ENCODE measurements around the gene ATXN2L. TPM values are rescaled to one million over a fixed set of nuclear protein-coding genes. Genes with fewer than 3 reads are reported as not detected.

The ATXN2L gene
- total and polyA plus RNA-seq, 2 of the 13 experiments (the other 11 are each of a cell fraction or from before 2014, with no cell fraction given) = 40.8 to 55.1 TPM

GRCh38 chr16:28835864-28836760 is 13.3 kb downstream of the ATXN2L start (continued):
- TF ChIP-seq BCL3 (CRISPR knock-in tag; IDR thresholded peaks at IDR 0.05) = no peak
- no peak for TF ChIP-seq ZFAT (CRISPR knock-in tag; conservative IDR thresholded peaks at IDR 0.05)
- TF ChIP-seq ZMYM3 (CRISPR knock-in tag; IDR thresholded peaks at IDR 0.05) = no peak
- peak; percentile 83 for TF ChIP-seq RBM22 (optimal IDR thresholded peaks at IDR 0.05; ENCODE audit: low read length)
- TF ChIP-seq ZNF333 (CRISPR knock-in tag; IDR thresholded peaks at IDR 0.05; ENCODE audit: borderline replicate concordance) = no peak

GRCh38 chr16:28836761-28837064 is 13.9 kb downstream of the ATXN2L start:
- intact Hi-C loops (cut with micrococcal nuclease; ENCODE audit: unreplicated experiment) = no loop called here
- FAIRE-seq = no peak
- no peak overlapping the region for H3K4me2 ChIP-seq (ENCODE audit: low read depth, low read length)
- H3K79me2 ChIP-seq (ENCODE audit: insufficient read depth, low read length) = no peaks in the 10 kb centered on the region
- ChIA-PET CTCF (ENCODE audit: low intra/inter-chr PET ratio, low total read pairs) (no interaction called here), POLR2A (interaction anchor here (1.1 to 6.8 kb wide), 3 partner anchors 9 to 14 kb away, joined by 4 to 51 read pairs (median 17); partner anchors contain the start of genes ATXN2L and TUFM)
- no peak overlapping the region for H3K4me3 ChIP-seq (replicated peaks in 1 of 3; ENCODE audit: insufficient read depth in 1 of 3, low read depth in 2 of 3, low read length in 3 of 3)
- no peak for DNase-seq (ENCODE audit: low spot score)
- peaks cover 14% of the 10 kb centered on the region for H3K4me1 ChIP-seq (ENCODE audit: insufficient read depth, low read length)
- peaks cover 44 to 62% of the 10 kb centered on the region in 2 experiments for H3K36me3 ChIP-seq (replicated peaks in 1 of 2; ENCODE audit: control insufficient read depth in 1 of 2, insufficient read depth in 2 of 2, low read length in 2 of 2)
- no peaks in the 10 kb centered on the region for H3K27me3 ChIP-seq (ENCODE audit: control insufficient read depth in 1 of 2, insufficient read depth in 2 of 2, low read length in 2 of 2)
- H3K9ac ChIP-seq (ENCODE audit: insufficient read depth, low read depth, low read length) = no peak overlapping the region
- peaks cover 8% of the 10 kb centered on the region; the same call in 1 of the 2 replicates for H4K20me1 ChIP-seq (ENCODE audit: insufficient read depth, low read length)
- no peak overlapping the region for H3K27ac ChIP-seq (ENCODE audit: extremely low read length, insufficient read depth, low read length)
- no peak overlapping the region for H2AFZ ChIP-seq (ENCODE audit: low read length)
- in situ Hi-C loops (cut with HindIII; ENCODE audit: extremely low pct_ligation_motif_present, low pct_unique_long_range_greater_than_20kb) = no loop called here
- ATAC-seq = no peak
- WGBS (ENCODE audit: low lambda C conversion rate) = 92% methylated on average over 8 of the region's 8 CpGs
- no TSS peak for BruUV-seq (replicated peaks)
- H3K9me3 ChIP-seq (ENCODE audit: low read length) = no peaks in the 10 kb centered on the region
- TF ChIP-seq ZNF629 (CRISPR knock-in tag; conservative IDR thresholded peaks at IDR 0.05) (no peak), ZNF782 (CRISPR knock-in tag; IDR thresholded peaks at IDR 0.05; ENCODE audit: borderline replicate concordance) (no peak), HIVEP1 (CRISPR knock-in tag; IDR thresholded peaks at IDR 0.05) (no peak), ATF7-NPFF (CRISPR knock-in tag; IDR thresholded peaks at IDR 0.05; ENCODE audit: low read depth) (no peak), ZNF784 (CRISPR knock-in tag; IDR thresholded peaks at IDR 0.05; ENCODE audit: borderline replicate concordance) (no peak), KDM6A (CRISPR knock-in tag; IDR thresholded peaks at IDR 0.05; ENCODE audit: low read depth) (no peak), IKZF1 (IDR thresholded peaks at IDR 0.05) (no peak), TRIM24 (CRISPR knock-in tag; IDR thresholded peaks at IDR 0.05) (no peak), CCAR2 (optimal IDR thresholded peaks at IDR 0.05; ENCODE audit: low read depth, low read length) (no peak), ZSCAN29 (CRISPR knock-in tag; conservative IDR thresholded peaks at IDR 0.05) (no peak), JDP2 (CRISPR knock-in tag; IDR thresholded peaks at IDR 0.05; ENCODE audit: borderline replicate concordance) (no peak), SNAI1 (CRISPR knock-in tag; IDR thresholded peaks at IDR 0.05; ENCODE audit: borderline replicate concordance) (no peak), MED13 (CRISPR knock-in tag; IDR thresholded peaks at IDR 0.05) (no peak), ZBTB7B (CRISPR knock-in tag; IDR thresholded peaks at IDR 0.05) (no peak), ZNF367 (CRISPR knock-in tag; IDR thresholded peaks at IDR 0.05; ENCODE audit: borderline replicate concordance) (no peak), KLF16 (CRISPR knock-in tag; IDR thresholded peaks at IDR 0.05) (no peak), HNRNPK (IDR thresholded peaks at IDR 0.05; ENCODE audit: low read depth, low read length, poor library complexity, severe bottlenecking) (no peak)
